K562 treated with DMSO at 1 percent for 4 hours (cell line): ENCODE measurements around the gene SCG3. TPM values are rescaled to one million over a fixed set of nuclear protein-coding genes. Genes with fewer than 3 reads are reported as not detected.

ENCODE experiments used
- total RNA-seq: library from RNA; unstranded; fragments of 300-600 nt; gene quantifications from 2 replicates; pipeline ENCODE4 v1.2.3, GENCODE V29; 2022; ENCODE audit not compliant: insufficient read depth

Gene SCG3
- total RNA-seq: 8.5 and 14.9 TPM in 2 replicates

GRCh38 chr15:51681303-51681963, at the start of gene SCG3:
TSS of gene SCG3 (plus strand) at chr15:51681503. CDS start at chr15:51681756, 253 bp downstream.

GRCh38 chr15:51737522-51738305, 56.4 kb downstream of the SCG3 start, which contains the start of gene LYSMD2:
TSS of gene LYSMD2 (minus strand) at chr15:51737655. CDS start at chr15:51737622, 33 bp downstream.

GRCh38 chr15:51750792-51751696, 69.7 kb downstream of the SCG3 start, which contains the start of gene TMOD2:
TSS of gene TMOD2 (plus strand) at chr15:51751597. CDS start at chr15:51766442, 14,845 bp downstream.

Other genes starting within 250 kb of the SCG3 start
- 39.3 and 39.8 TPM in 2 replicates for gene DMXL2, start 58.7 kb upstream of the SCG3 start, total RNA-seq
- gene LYSMD2, start 56.2 kb downstream of the SCG3 start, total RNA-seq: 3.3 and 6.2 TPM in 2 replicates
- gene TMOD2, start 70.1 kb downstream of the SCG3 start, total RNA-seq: 1.8 and 2.5 TPM in 2 replicates
- gene TMOD3, start 148.2 kb downstream of the SCG3 start, total RNA-seq: 11.0 and 13.3 TPM in 2 replicates